Stomach (tissue), 4 donors: ENCODE data around the gene CRIP2.

Experiments
- CTCF ChIP-seq, 7 experiments: fragments of 450-650 bp in 4 of 7; fragments of 200-600 bp in 3 of 7; sonication (generic) in 3 of 7; IDR thresholded peaks; one replicate each; pipeline ENCODE4 v1.5.1; 2016 to 2019; ENCODE audit warnings: antibody characterized with exemption in 7 of 7, control low read depth in 2 of 7, mild to moderate bottlenecking in 1 of 7
- EP300 ChIP-seq: sonication (generic); formaldehyde crosslinking; IDR thresholded peaks from one replicate; pipeline ENCODE4 v1.6.1; 2017; ENCODE audit warnings: antibody characterized with exemption
- POLR2A ChIP-seq, 4 donors: fragments of 450-650 bp; IDR thresholded peaks; one replicate each; pipeline ENCODE4 v1.6.1; 2016; ENCODE audit warnings: antibody characterized with exemption in 4 of 4, control low read depth in 2 of 4, mild to moderate bottlenecking in 1 of 4, moderate library complexity in 1 of 4
- POLR2AphosphoS5 ChIP-seq, 3 donors: sonication (generic); formaldehyde crosslinking; IDR thresholded peaks; one replicate each; pipeline ENCODE4 v1.6.1; 2016; ENCODE audit warnings: antibody characterized with exemption in 3 of 3

- no peak for TF ChIP-seq CTCF (IDR thresholded peaks at IDR 0.05)
- no peak for TF ChIP-seq POLR2AphosphoS5 (IDR thresholded peaks at IDR 0.05)
- TF ChIP-seq POLR2A (IDR thresholded peaks at IDR 0.05), result no peak
- TF ChIP-seq EP300, result no peak
Measured at GRCh38 chr14:105494606-105494929, 19.9 kb downstream of the CRIP2 start.
